Natural killer cell treated with Interleukin-12 subunit alpha and Interleukin-12 subunit beta and Interleukin-15 and Interleukin-18, amount 100 ng/mL, for 72 hours (primary cell): Measurements from ENCODE around the gene VTI1A. TPM values are rescaled to one million over a fixed set of nuclear protein-coding genes. Genes with fewer than 3 reads are reported as not detected.
A peak's percentile ranks its signal among the peaks of the same experiment; 100 is the strongest.

Source experiments
- ATAC-seq, 2 donors: fragments of 150-1000 bp; cut with Tn5 transposase in 1 of 2; sonication (Bioruptor Pico), chemical (Tn5 transposase) in 1 of 2; 2 replicates each; pipeline ENCODE4 v1.10.0; 2021
- DNase-seq: peaks from one replicate; pipeline ENCODE4 v3.0.0; 2022; ENCODE audit warnings: low spot score
- H3K27ac Mint-ChIP-seq, 2 donors: 1 replicate in 1 of 2; 2 replicates in 1 of 2; pipeline ENCODE4 v1.8.0; 2022; ENCODE audit warnings: mixed read lengths in 2 of 2, mild to moderate bottlenecking in 1 of 2, moderate library complexity in 1 of 2
- H3K27me3 Mint-ChIP-seq, 2 donors: 1 replicate in 1 of 2; 2 replicates in 1 of 2; pipeline ENCODE4 v1.8.0; 2022; ENCODE audit warnings: mixed read lengths in 2 of 2
- H3K36me3 Mint-ChIP-seq: one replicate; pipeline ENCODE4 v1.8.0; 2022; ENCODE audit warnings: mixed read lengths
- H3K4me1 Mint-ChIP-seq, 2 donors: 1 replicate in 1 of 2; 2 replicates in 1 of 2; pipeline ENCODE4 v1.8.0; 2022; ENCODE audit warnings: low read depth in 2 of 2, mixed read lengths in 2 of 2, mild to moderate bottlenecking in 1 of 2
- H3K4me3 Mint-ChIP-seq: one replicate; pipeline ENCODE4 v1.8.0; 2022; ENCODE audit warnings: mixed read lengths
- H3K9me3 Mint-ChIP-seq: 2 replicates; pipeline ENCODE4 v1.8.0; 2022; ENCODE audit warnings: mixed read lengths
- total RNA-seq, 2 donors: library from RNA; stranded (reverse); gene quantifications; one replicate each; pipeline ENCODE4 v1.2.3, GENCODE V29; 2022

VTI1A gene
- total RNA-seq, 2 donors from 2014 or later, result 51.9 to 90.5 TPM

- Mint-ChIP-seq H3K4me1 (peaks cover 28 to 41% of the 10 kb centered on the region in 2 donors), H3K27me3 (no peaks in the 10 kb centered on the region), H3K4me3 (peak overlapping the region; percentile 67), H3K27ac (peak overlapping the region in 1 of 2 donors; percentile 79), H3K36me3 (peaks cover 10% of the 10 kb centered on the region), H3K9me3 (no peaks in the 10 kb centered on the region)
- ATAC-seq (peak in 1 of 2 donors; percentile 58), DNase-seq (no peak)
These were observed 367.0 kb downstream of the VTI1A start for GRCh38 chr10:112813866-112814591.

- H3K9me3 Mint-ChIP-seq, result no peaks in the 10 kb centered on the region
- DNase-seq (no peak), ATAC-seq (peak; percentile 52 to 64)
- peaks cover 30 to 41% of the 10 kb centered on the region in 2 donors for H3K4me1 Mint-ChIP-seq
- peak overlapping the region; percentile 54 to 79 for H3K27ac Mint-ChIP-seq
- H3K36me3 Mint-ChIP-seq, result peaks cover 10% of the 10 kb centered on the region
- peak overlapping the region; percentile 50 for H3K4me3 Mint-ChIP-seq
- no peaks in the 10 kb centered on the region for H3K27me3 Mint-ChIP-seq
These were observed 368.4 kb downstream of the VTI1A start for GRCh38 chr10:112815269-112816032.

- Mint-ChIP-seq H3K36me3 (peaks cover 10% of the 10 kb centered on the region), H3K4me1 (peaks cover 32 to 41% of the 10 kb centered on the region in 2 donors), H3K9me3 (no peaks in the 10 kb centered on the region), H3K27me3 (no peaks in the 10 kb centered on the region), H3K27ac (peak overlapping the region; percentile 54 to 79), H3K4me3 (peak overlapping the region; percentile 50)
- no peak for ATAC-seq
- DNase-seq, result no peak
These were observed 369.0 kb downstream of the VTI1A start for GRCh38 chr10:112816033-112816430.

GRCh38 chr10:112816891-112817290 lies 369.9 kb downstream of the VTI1A start:
- Mint-ChIP-seq H3K27ac (no peak overlapping the region), H3K4me1 (peaks cover 36 to 41% of the 10 kb centered on the region in 2 donors)

GRCh38 chr10:112817981-112818777 lies 371.2 kb downstream of the VTI1A start:
- Mint-ChIP-seq H3K4me3 (no peak overlapping the region), H3K27ac (no peak overlapping the region), H3K9me3 (no peaks in the 10 kb centered on the region), H3K4me1 (peaks cover 33 to 35% of the 10 kb centered on the region in 2 donors), H3K36me3 (peaks cover 10% of the 10 kb centered on the region), H3K27me3 (no peaks in the 10 kb centered on the region)
- DNase-seq, result no peak
- ATAC-seq, result no peak

More at GRCh38 chr10:112816891-112817290, 369.9 kb downstream of the VTI1A start:
- Mint-ChIP-seq H3K4me3 (no peak overlapping the region), H3K27me3 (no peaks in the 10 kb centered on the region), H3K36me3 (peaks cover 10% of the 10 kb centered on the region), H3K9me3 (no peaks in the 10 kb centered on the region)
- no peak for DNase-seq
- no peak for ATAC-seq

- peaks cover 10% of the 10 kb centered on the region for H3K36me3 Mint-ChIP-seq
These were observed 372.2 kb downstream of the VTI1A start for GRCh38 chr10:112819231-112819630.

GRCh38 chr10:112820320-112820719 lies 373.3 kb downstream of the VTI1A start:
- Mint-ChIP-seq H3K27me3 (no peaks in the 10 kb centered on the region), H3K36me3 (peaks cover 10% of the 10 kb centered on the region), H3K9me3 (no peaks in the 10 kb centered on the region), H3K4me3 (no peak overlapping the region), H3K4me1 (peaks cover 14 to 16% of the 10 kb centered on the region in 2 donors), H3K27ac (no peak overlapping the region)
- DNase-seq, result no peak
- ATAC-seq, result no peak

More at GRCh38 chr10:112819231-112819630, 372.2 kb downstream of the VTI1A start:
- no peak for DNase-seq
- Mint-ChIP-seq H3K4me3 (no peak overlapping the region), H3K9me3 (no peaks in the 10 kb centered on the region), H3K4me1 (peaks cover 24 to 25% of the 10 kb centered on the region in 2 donors), H3K27ac (no peak overlapping the region), H3K27me3 (no peaks in the 10 kb centered on the region)
- ATAC-seq, result no peak

- Mint-ChIP-seq H3K27me3 (no peaks in the 10 kb centered on the region), H3K4me3 (no peak overlapping the region), H3K36me3 (peaks cover 8% of the 10 kb centered on the region), H3K4me1 (peaks cover 6 to 9% of the 10 kb centered on the region in 2 donors), H3K27ac (no peak overlapping the region), H3K9me3 (no peaks in the 10 kb centered on the region)
- DNase-seq (no peak), ATAC-seq (no peak)
These were observed 374.0 kb downstream of the VTI1A start for GRCh38 chr10:112821038-112821437.

- H3K4me3 Mint-ChIP-seq, result no peak overlapping the region
- H3K27me3 Mint-ChIP-seq, result no peaks in the 10 kb centered on the region
- no peak for DNase-seq
- H3K36me3 Mint-ChIP-seq, result peaks cover 5% of the 10 kb centered on the region
- ATAC-seq, result peak in 1 of 2 donors; percentile 33
- H3K4me1 Mint-ChIP-seq, result peaks cover under 1 to 8% of the 10 kb centered on the region in 2 donors
- no peaks in the 10 kb centered on the region for H3K9me3 Mint-ChIP-seq
- H3K27ac Mint-ChIP-seq, result no peak overlapping the region
These were observed 374.6 kb downstream of the VTI1A start for GRCh38 chr10:112821663-112822062.

GRCh38 chr10:112823007-112823406 lies 376.0 kb downstream of the VTI1A start:
- DNase-seq (no peak), ATAC-seq (no peak)
- H3K27ac Mint-ChIP-seq, result no peak overlapping the region
- no peaks in the 10 kb centered on the region for H3K9me3 Mint-ChIP-seq
- peaks cover 0 to 8% of the 10 kb centered on the region in 2 donors for H3K4me1 Mint-ChIP-seq
- H3K36me3 Mint-ChIP-seq, result no peaks in the 10 kb centered on the region
- H3K4me3 Mint-ChIP-seq, result no peak overlapping the region
- no peaks in the 10 kb centered on the region for H3K27me3 Mint-ChIP-seq

- Mint-ChIP-seq H3K27me3 (no peaks in the 10 kb centered on the region), H3K27ac (no peak overlapping the region), H3K9me3 (no peaks in the 10 kb centered on the region), H3K4me1 (peaks cover 0 to 8% of the 10 kb centered on the region in 2 donors), H3K4me3 (no peak overlapping the region), H3K36me3 (no peaks in the 10 kb centered on the region)
- DNase-seq (no peak), ATAC-seq (no peak)
These were observed 376.6 kb downstream of the VTI1A start for GRCh38 chr10:112823604-112824003.

GRCh38 chr10:112826018-112826697 lies 379.1 kb downstream of the VTI1A start:
- Mint-ChIP-seq H3K4me1 (peaks cover 0 to 3% of the 10 kb centered on the region in 2 donors), H3K4me3 (no peak overlapping the region), H3K27ac (no peak overlapping the region), H3K9me3 (no peaks in the 10 kb centered on the region), H3K27me3 (no peaks in the 10 kb centered on the region), H3K36me3 (no peaks in the 10 kb centered on the region)
- no peak for DNase-seq
- no peak for ATAC-seq

- no peaks in the 10 kb centered on the region for H3K4me1 Mint-ChIP-seq
- no peaks in the 10 kb centered on the region for H3K9me3 Mint-ChIP-seq
- no peak overlapping the region for H3K4me3 Mint-ChIP-seq
These were observed 380.1 kb downstream of the VTI1A start for GRCh38 chr10:112827086-112827485.

More at GRCh38 chr10:112827086-112827485, 380.1 kb downstream of the VTI1A start:
- DNase-seq (no peak), ATAC-seq (no peak)
- H3K27ac Mint-ChIP-seq, result no peak overlapping the region
- H3K36me3 Mint-ChIP-seq, result no peaks in the 10 kb centered on the region
- H3K27me3 Mint-ChIP-seq, result no peaks in the 10 kb centered on the region
